GM18498 (cell line): Measurements from ENCODE around the gene SRGAP1.
A peak's percentile ranks its signal among the peaks of the same experiment; 100 is the strongest.

Experiments used
- ATAC-seq: cut with Tn5 transposase; IDR thresholded peaks from one replicate; pipeline ENCODE4 v1.9.1; 2021; ENCODE audit warnings: mild to moderate bottlenecking, moderate library complexity; ENCODE audit not compliant: unreplicated experiment

Gene SRGAP1

DNA sequence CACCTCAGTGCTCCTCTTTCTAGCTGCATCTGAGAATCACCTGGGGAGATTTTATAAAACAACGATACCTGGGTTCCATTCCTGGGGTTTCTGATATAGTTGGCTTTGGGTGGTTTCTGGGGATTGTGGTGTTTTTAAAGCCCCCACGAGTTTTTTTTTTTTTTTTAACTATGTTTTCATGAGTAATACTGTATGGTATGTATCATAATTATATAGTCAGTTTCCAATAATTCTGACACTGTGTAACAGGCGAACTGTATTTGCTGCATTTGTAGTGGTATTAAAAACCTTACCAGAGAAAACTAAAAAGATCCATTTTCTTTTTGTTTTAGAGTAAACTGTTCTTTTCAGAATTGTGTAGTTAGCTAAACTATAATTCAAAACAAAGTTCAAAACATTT is 84.9 kb downstream of the SRGAP1 start:
- ATAC-seq: no peak

DNA sequence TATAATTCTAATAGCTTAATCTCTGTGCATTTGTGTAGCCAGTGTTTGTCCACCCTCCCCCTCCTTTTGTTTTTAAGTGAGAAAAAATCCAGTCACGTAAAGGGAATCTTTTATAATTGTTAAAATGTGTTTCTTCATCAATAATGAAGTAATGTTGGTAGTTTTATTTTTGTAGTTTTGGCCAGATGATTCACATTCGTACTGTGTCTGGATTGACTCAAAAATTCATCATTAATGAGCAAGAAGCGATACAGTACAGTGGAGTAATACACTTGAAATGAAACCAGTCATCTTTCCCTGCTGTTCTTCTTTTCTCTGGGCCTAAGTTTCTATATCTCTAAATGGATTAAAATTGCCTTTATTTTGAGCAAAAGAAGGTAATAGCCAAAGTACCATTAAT is 86.5 kb downstream of the SRGAP1 start:
- no peak for ATAC-seq

GRCh38 chr12:63931703-63932102 is 87.2 kb downstream of the SRGAP1 start:
- ATAC-seq: no peak

- ATAC-seq: no peak
Measured at GRCh38 chr12:63934936-63935335, 90.4 kb downstream of the SRGAP1 start.

DNA sequence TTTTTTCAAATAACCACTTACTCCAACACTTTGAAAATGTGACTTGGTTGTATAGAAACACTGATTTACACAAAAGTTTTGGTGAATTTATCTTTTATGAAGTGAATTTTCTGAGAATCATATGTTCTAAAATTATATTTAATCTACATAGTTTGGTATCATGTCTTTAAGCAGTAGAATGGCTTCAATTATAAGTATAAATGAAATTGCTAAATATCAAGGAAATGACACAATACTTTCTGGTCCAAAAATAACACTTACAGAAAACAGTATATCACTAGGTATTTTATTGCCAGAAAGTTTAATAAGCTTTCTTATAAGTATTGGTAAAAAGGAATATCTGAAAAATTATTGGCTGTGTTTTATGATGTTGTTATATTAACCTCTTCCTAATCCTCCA is 90.9 kb downstream of the SRGAP1 start:
- no peak for ATAC-seq

DNA sequence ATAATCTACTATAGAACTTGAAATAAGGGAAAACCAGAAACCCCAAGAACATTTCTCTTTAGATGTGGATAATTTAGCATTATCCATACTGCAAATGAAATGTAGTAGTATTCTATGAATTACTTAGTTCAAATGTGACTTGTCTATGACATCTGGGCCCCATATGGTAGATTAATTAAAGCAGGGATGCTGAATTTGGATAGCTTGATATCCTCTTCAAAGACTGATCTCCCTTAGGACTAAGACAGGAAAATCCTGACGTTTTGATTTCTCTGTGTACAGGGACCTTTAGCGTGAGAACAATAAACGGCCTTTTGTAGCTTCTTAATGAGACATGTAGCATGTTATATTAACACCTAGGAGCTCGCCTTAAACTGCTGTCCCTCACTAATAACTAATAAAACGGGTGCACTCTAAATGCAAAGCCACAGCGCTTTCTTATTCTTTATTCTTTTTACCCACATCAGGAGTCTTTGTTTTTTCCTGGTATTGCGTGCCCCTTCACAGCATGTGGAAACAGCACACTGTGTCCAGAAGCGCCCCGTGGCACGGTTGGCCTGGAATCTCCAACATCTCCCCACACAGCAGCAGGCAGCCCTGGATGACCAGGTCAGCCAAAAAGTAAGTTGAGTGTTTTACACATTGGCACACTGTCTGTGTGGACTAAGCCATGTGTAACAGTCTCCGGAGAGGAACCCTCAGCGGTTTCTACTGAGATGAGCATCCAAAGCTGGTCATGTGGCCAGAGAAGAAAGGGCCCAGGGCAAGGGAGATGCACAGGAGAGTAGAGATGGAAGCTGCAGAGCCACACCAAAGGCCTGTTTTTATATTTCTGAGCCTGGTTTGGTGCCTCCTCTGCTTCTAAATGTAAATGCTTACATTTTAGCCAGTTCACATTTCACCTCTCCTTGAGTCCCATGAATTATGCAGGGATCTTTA is 93.1 kb downstream of the SRGAP1 start:
- no peak for ATAC-seq

GRCh38 chr12:63940310-63941005 is 96.0 kb downstream of the SRGAP1 start:
- ATAC-seq: no peak

DNA sequence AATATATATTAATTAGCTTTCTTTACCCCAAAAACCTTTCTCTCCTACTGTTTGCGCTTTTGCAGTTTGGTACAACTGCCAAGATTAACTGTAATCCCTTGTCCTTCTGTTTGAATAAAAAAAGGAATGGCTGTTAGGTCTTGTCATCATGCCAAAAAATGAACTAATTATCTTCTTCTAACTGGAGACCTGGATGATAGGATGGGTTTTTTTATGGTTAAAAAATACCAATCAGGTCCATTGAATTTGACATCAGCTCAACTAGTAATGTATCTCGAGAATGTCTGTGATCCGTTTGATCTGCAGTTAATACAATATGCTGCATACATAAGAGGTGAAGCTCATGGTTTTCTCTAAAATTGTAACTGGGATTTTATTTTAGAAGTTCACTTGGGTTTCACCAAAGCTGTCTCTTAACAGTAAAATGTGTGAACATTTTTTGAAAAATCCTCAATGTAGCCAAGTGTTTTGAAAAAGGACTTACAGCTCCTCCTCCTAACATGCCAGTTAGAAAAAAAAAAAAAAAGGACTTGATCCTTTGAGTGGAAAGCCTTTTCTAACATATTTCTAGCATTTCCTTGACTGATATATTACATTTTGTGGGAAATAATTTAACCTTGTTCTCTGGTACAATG is 96.8 kb downstream of the SRGAP1 start:
- no peak for ATAC-seq

- ATAC-seq: no peak
Measured at GRCh38 chr12:63941879-63942278, 97.4 kb downstream of the SRGAP1 start.

- no peak for ATAC-seq
Measured at GRCh38 chr12:63942464-63943241, 98.2 kb downstream of the SRGAP1 start.

DNA sequence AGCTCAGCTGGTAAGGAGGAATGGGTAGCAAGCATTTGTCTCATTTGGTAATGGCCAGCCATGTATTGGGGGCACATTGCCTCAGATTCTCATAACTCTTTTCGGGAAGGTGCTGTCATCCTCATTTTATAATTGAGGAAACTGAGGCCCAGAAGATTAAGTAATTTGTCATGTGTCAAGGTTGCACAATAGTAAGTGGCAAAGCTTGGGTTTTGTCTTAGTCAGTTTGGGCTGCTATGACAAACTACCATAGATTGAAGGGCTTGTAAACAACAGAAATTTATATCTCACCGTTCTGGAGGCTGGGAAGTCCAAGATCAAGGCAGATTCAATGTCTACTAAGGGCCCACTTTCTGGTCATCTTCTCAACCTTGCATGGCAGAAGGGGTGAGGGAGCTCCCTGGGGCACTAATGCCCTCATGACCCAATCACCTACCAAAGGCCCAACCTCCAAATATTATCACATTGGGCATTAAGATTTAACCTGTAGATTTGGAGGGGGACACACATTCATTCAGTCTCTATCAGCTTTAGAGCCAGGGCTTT is 99.6 kb downstream of the SRGAP1 start:
- no peak for ATAC-seq

DNA sequence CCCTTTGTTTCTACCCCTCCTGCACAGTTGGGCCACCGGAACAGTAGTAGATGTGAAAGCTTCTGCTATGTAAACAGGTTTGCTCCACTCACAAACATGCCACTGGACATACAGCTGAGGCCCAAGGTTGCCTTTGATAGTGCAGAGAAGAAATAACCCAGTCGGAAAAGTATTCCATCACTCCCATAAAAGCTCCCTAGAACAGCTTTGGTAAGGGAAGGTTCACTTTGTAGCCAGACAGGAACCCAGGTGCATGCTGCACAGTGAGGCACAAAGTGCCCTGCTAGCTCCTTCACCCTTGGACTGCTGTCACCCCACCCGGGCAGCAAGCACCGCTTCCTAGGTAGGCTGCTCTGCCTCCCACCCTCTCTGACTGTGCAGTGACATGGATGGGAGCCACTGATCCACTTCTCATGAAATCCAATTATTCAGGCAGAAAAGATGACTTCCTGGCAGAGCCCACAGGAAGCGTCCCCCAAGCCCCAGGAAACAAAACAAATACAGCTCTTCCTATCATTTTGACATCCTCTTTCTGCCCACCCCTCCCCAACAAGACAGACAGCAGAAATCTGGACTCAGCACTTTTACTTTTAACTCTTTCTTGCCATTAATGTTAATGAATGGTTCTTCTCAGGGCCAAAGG is 100.2 kb downstream of the SRGAP1 start:
- ATAC-seq: no peak

GRCh38 chr12:63945777-63946176 is 101.3 kb downstream of the SRGAP1 start:
- ATAC-seq: no peak

DNA sequence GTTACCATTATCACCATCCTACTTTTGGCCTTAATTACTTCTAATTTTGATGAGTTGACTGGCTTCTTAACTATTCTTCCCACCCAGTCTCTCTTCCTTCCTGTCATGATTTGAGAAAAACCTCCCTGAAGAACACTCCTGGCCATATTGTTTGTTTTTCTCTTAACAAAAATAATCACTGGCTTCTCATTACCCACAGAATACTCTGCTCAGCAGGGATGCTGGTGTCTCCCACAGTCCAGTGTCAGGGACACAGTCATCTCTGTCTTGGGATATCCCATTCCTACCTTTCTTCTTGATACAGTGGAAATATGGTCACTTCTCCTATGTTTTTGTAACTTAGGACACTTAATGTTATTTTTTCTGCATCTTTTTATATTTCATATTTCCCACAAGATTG is 103.7 kb downstream of the SRGAP1 start:
- no peak for ATAC-seq

DNA sequence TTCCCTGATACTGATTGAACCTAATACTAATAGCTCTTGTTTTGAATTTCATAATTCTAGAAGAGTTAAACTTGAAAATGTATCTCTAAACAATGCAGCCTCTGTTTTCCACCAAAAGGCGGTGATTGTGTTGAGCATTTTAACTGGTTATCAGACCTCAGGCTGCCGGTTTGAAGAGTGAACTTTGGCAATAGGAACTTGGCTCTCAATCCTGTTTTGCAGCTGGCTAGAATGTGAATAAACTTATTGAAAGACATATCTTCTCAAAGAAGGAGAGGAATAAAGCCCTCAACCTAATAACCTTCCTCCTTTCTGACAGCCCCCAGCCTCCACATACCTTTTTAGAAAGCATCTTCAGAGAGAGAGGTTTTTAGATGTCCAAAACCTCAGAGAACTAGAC is 105.4 kb downstream of the SRGAP1 start:
- ATAC-seq: no peak

GRCh38 chr12:63952995-63953394 is 108.5 kb downstream of the SRGAP1 start:
- no peak for ATAC-seq

- ATAC-seq: peak; percentile 48
Measured at GRCh38 chr12:63955831-63956666, 111.5 kb downstream of the SRGAP1 start.

DNA sequence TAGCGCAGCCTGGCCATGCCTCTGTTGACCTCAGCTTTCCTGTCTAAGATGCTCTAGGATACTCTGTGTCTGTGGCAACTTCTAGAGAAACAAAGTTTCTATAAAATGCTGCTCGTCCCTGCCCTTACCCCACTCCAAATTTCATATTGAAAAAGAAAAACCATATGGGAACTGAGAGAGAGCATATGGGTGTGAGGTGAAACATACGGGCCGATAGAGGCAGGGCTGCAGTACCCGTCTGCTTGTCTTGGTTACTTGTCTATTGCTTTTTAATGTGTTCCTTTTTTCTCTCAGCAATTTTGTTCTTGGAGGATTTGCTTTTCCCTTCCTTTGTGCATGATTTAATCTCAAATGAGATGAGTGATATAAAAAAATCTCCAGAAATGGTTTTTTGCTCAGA is 113.0 kb downstream of the SRGAP1 start:
- ATAC-seq: no peak

DNA sequence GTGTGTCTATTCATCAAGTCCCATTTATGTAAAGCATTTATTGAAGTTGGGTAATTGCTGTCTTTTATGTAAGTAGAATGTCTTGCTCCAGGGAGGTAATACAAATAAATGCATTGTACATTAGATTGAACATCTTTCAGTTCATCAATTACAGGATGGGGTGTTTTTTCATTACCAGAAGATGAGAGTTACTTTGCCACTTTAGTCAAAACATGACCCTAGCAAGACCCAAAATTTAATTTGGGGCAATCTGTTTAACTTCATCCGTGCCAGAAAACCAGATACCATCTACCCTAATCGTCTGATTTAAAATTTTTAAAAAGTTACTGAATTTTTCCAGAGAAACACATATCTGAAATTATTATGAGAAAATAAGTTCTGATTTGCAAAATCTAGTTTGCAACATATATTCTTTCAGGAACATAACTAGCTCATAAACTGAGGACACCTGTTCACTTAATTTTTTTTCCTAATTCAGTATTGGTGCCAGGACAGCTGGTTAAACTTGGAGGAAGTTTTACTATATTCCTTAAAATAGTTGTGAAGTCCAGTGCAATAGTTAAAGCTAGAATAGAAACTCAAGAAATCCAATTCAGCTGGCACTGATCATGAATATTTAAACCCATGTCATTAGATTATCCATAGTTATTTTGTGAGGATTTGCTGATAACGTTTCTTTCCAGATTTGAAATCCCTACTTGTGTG is 114.5 kb downstream of the SRGAP1 start:
- no peak for ATAC-seq
